Glutamatergic neuron (in vitro differentiated cells): ENCODE measurements around the gene FIBIN. TPM values are rescaled to one million over a fixed set of nuclear protein-coding genes. Genes with fewer than 3 reads are reported as not detected.

Experiments used
- DNase-seq: peaks from one replicate; pipeline ENCODE4 v3.0.0; 2022
- H3K27ac Mint-ChIP-seq: one replicate; pipeline ENCODE4 v1.8.0; 2020; ENCODE audit warnings: mild to moderate bottlenecking, mixed read lengths, inconsistent platforms; ENCODE audit not compliant: unreplicated experiment
- H3K27me3 Mint-ChIP-seq: one replicate; pipeline ENCODE4 v1.8.0; 2020; ENCODE audit warnings: mild to moderate bottlenecking, moderate library complexity, mixed read lengths, inconsistent platforms; ENCODE audit not compliant: unreplicated experiment
- H3K36me3 Mint-ChIP-seq: one replicate; pipeline ENCODE4 v1.8.0; 2020; ENCODE audit warnings: mild to moderate bottlenecking, mixed read lengths, inconsistent platforms; ENCODE audit not compliant: unreplicated experiment
- H3K4me1 Mint-ChIP-seq: one replicate; pipeline ENCODE4 v1.8.0; 2020; ENCODE audit warnings: mild to moderate bottlenecking, low read depth, mixed read lengths, inconsistent platforms; ENCODE audit not compliant: unreplicated experiment
- H3K4me3 Mint-ChIP-seq: one replicate; pipeline ENCODE4 v1.8.0; 2020; ENCODE audit warnings: mild to moderate bottlenecking, mixed read lengths, inconsistent platforms; ENCODE audit not compliant: unreplicated experiment
- H3K9me3 Mint-ChIP-seq: one replicate; pipeline ENCODE4 v1.8.0; 2020; ENCODE audit warnings: mild to moderate bottlenecking, moderate library complexity, mixed read lengths, inconsistent platforms; ENCODE audit not compliant: unreplicated experiment
- total RNA-seq: library from RNA; stranded (reverse); fragmentation: NEBNext Ultra II Directional; extraction: Animal tissue kit (Norgen Biotek cat#: 25700); gene quantifications from one replicate; pipeline ENCODE4 v1.2.1, GENCODE V29; 2021; ENCODE audit not compliant: unreplicated experiment
- TF ChIP-seq, protein P1 (sequence below): fragments of 200-600 bp; sonication (generic); IDR thresholded peaks from one replicate; pipeline ENCODE4 v1.5.0; 2021; ENCODE audit not compliant: partially characterized antibody, unreplicated experiment

The FIBIN gene
- total RNA-seq, 1 donor from 2014 or later, result 0.22 TPM

DNA sequence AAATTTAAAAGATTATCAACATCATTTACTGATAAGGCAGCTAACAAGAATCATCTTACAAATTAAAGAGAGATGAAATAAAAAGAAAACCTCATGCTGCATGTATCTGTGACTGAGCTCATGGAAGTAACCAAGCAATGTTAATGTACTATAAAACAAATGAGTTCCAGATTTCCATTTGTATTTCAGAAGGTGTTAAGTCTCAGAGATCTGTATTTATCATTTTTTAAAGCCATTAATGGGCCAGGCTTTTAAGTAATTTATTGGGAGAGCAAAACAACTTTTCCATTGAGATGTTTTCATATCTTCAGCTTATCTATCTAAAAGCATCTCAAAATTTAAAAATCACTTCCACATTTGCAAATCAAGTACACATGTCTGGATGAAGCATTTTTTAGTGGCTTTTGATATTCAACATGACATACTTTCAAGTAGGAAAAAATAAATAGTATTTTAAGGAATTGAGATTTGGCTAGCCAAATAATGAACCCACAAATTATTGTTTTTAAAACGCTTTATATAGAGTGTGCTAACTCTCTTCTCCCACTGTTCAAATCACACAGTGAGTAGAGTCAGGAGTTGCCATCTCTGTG lies 28.8 kb downstream of the FIBIN start:
- Mint-ChIP-seq H3K4me3 (no peak overlapping the region), H3K9me3 (no peaks in the 10 kb centered on the region), H3K27ac (no peak overlapping the region), H3K4me1 (no peaks in the 10 kb centered on the region), H3K36me3 (no peaks in the 10 kb centered on the region), H3K27me3 (peaks cover 3% of the 10 kb centered on the region)
- DNase-seq, result no peak
- TF ChIP-seq, protein P1, sequence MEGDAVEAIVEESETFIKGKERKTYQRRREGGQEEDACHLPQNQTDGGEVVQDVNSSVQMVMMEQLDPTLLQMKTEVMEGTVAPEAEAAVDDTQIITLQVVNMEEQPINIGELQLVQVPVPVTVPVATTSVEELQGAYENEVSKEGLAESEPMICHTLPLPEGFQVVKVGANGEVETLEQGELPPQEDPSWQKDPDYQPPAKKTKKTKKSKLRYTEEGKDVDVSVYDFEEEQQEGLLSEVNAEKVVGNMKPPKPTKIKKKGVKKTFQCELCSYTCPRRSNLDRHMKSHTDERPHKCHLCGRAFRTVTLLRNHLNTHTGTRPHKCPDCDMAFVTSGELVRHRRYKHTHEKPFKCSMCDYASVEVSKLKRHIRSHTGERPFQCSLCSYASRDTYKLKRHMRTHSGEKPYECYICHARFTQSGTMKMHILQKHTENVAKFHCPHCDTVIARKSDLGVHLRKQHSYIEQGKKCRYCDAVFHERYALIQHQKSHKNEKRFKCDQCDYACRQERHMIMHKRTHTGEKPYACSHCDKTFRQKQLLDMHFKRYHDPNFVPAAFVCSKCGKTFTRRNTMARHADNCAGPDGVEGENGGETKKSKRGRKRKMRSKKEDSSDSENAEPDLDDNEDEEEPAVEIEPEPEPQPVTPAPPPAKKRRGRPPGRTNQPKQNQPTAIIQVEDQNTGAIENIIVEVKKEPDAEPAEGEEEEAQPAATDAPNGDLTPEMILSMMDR, result no peak

DNA sequence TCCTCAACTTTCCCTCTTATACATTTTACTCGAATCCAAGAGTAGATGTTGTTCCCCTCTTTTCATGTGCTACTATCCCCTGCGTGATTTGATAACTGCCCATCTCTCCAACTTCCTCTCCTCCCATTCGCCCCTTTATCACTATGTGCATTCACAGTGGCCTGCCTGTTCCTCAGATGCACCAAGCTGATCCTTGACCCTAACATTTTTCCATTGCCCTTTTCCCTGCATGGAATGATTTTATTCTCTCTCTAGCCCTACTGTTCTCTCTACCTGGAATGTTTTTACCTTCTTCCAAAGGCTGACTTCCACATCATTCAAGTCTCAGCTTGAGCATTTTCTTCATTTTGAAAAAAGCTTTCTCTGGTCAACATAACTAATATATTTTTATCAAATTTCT lies 31.0 kb downstream of the FIBIN start:
- Mint-ChIP-seq H3K4me3 (no peak overlapping the region), H3K9me3 (no peaks in the 10 kb centered on the region), H3K4me1 (no peaks in the 10 kb centered on the region), H3K27me3 (no peaks in the 10 kb centered on the region), H3K36me3 (no peaks in the 10 kb centered on the region), H3K27ac (no peak overlapping the region)
- DNase-seq, result no peak
- TF ChIP-seq, protein P1, result no peak

DNA sequence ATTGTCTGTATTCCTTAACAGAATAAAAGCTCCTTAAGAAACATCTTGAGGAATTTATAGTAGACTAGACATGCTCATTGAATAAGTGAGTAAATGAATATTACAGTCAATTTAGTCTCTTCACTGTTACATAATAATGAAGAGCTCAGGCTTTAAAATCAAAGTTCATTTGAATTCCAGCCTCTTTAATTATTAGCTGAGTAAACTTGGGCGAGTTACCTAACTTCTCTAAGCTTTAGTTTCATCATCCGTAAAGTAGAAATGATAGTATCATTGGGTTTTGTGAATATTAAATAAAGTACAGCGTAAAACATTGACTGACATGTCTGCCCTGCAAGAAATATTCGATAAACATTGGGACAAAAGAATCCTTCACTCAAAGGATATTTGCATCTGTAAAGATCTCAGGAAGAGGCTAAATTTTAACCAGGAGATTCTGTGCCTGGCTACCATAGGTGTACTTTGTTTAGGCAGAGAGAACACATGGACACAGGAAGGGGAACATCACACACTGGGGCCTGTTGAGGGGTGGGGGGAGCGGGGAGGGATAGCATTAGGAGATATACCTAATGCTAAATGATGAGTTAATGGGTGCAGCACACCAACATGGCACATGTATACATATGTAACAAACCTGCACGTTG lies 31.5 kb downstream of the FIBIN start:
- no peaks in the 10 kb centered on the region for H3K9me3 Mint-ChIP-seq
- no peaks in the 10 kb centered on the region for H3K4me1 Mint-ChIP-seq
- H3K4me3 Mint-ChIP-seq, result no peak overlapping the region
- H3K27ac Mint-ChIP-seq, result no peak overlapping the region
- TF ChIP-seq, protein P1, result no peak
- no peaks in the 10 kb centered on the region for H3K27me3 Mint-ChIP-seq
- no peaks in the 10 kb centered on the region for H3K36me3 Mint-ChIP-seq
- no peak for DNase-seq

DNA sequence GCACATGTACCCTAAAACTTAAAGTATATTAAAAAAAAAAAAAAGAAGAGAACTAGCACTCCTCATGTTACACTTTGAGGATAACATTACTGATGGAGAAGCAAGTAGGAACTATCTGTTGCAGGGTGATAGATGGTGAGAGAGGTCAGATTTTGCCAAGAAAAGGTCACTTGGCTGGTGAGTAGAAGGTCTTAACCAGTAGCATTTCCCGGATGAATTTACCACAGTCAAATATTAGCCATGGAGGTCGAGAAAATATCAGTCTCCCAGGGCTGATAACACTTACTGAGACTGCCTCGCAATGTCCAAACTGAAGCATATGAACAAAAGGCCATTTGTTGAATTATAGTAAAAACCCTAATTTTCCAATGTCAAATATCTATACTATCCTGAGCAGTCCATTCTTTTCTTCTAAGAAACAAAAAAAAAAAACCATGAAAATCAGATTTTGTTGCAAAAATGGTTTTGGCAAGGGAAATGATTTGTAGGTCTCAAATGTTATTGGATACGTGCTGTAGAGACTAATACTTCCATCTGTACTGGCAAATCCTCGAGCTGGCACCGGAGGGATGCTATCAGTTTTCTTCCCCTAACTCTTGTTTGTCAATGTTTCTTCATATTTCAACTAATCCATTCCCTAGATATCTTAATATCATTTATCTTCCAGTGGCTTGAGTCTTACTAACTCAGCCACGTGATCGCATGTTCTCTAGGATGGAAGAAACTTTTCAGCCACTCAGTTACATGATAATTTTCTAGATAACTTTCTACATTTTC lies 32.2 kb downstream of the FIBIN start:
- no peaks in the 10 kb centered on the region for H3K36me3 Mint-ChIP-seq
- H3K9me3 Mint-ChIP-seq, result peaks cover under 1% of the 10 kb centered on the region
- no peaks in the 10 kb centered on the region for H3K4me1 Mint-ChIP-seq
- TF ChIP-seq, protein P1, result no peak
- H3K27me3 Mint-ChIP-seq, result peaks cover under 1% of the 10 kb centered on the region
- DNase-seq, result no peak
- H3K4me3 Mint-ChIP-seq, result no peak overlapping the region
- H3K27ac Mint-ChIP-seq, result no peak overlapping the region

DNA sequence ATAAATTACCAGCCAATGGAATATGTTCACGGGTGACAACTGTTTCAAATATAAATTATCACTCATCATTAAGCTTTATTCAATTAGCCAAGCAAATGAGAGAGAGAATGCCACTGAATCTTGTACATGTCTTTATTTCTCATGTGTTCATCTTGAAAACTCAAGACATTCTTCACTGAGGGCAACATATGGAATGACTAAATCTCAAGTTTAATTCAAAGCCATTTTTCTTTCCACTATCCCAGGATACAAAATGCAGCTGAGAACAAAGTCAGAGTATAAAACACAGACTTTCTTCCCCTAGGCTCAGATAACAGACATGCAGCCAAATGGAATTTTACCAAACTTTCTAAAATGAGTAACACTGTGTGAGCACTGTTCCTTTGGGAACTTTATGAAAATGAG lies 34.7 kb downstream of the FIBIN start:
- peaks cover 1% of the 10 kb centered on the region for H3K9me3 Mint-ChIP-seq
- H3K27me3 Mint-ChIP-seq, result peaks cover 3% of the 10 kb centered on the region
- H3K4me3 Mint-ChIP-seq, result no peak overlapping the region
- no peaks in the 10 kb centered on the region for H3K4me1 Mint-ChIP-seq
- TF ChIP-seq, protein P1, result no peak
- no peak overlapping the region for H3K27ac Mint-ChIP-seq
- H3K36me3 Mint-ChIP-seq, result no peaks in the 10 kb centered on the region
- DNase-seq, result no peak
